ENCODE results near the gene TRERF1.

DNA sequence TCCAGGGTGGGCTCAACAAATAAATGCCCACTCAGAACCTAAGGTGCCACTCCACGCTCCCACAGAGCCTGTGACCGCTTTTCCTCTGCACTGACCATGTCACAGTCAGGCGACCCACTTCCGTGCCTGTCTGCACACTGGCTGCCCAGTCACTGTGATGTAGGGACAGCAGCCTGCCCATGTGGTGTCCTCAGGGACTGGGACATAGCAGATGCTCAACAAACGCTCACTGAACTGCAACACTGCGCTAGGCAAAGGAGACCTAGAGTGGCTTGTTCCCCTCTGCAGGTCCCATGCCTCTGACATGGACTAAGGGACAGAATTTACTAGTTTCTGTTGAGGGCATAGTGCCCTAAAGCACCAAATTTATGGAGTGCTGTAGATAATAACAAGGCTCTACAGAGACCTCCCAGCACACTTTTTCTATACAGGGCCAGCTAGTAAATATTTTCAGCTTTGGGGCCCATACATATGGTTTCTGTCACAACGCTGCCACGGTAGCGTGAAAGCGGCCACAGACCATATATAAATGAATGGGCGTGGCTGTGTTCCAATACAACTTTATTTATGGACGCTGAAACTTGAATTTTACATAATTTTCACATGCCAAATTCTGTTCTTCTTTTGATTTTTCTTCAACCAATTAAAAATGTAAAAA lies 176.2 kb downstream of the TRERF1 start:
- TF ChIP-seq POLR2A (IDR thresholded peaks at IDR 0.05), result no peak
- TF ChIP-seq, protein P1, sequence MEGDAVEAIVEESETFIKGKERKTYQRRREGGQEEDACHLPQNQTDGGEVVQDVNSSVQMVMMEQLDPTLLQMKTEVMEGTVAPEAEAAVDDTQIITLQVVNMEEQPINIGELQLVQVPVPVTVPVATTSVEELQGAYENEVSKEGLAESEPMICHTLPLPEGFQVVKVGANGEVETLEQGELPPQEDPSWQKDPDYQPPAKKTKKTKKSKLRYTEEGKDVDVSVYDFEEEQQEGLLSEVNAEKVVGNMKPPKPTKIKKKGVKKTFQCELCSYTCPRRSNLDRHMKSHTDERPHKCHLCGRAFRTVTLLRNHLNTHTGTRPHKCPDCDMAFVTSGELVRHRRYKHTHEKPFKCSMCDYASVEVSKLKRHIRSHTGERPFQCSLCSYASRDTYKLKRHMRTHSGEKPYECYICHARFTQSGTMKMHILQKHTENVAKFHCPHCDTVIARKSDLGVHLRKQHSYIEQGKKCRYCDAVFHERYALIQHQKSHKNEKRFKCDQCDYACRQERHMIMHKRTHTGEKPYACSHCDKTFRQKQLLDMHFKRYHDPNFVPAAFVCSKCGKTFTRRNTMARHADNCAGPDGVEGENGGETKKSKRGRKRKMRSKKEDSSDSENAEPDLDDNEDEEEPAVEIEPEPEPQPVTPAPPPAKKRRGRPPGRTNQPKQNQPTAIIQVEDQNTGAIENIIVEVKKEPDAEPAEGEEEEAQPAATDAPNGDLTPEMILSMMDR (IDR thresholded peaks at IDR 0.05), result no peak
